H1 (cell line): ENCODE measurements around the gene CDC25C. TPM values are rescaled to one million over a fixed set of nuclear protein-coding genes. Genes with fewer than 3 reads are reported as not detected.

ENCODE experiments used
- CTCF ChIA-PET: fragments of 300-600 bp; sonication (Branson Sonifier 250); formaldehyde crosslinking; loops from one replicate; lab custom pipeline; 2021; ENCODE audit not compliant: partially characterized antibody; lab: Charles Lee
- POLR2A ChIA-PET: fragments of 300-600 bp; sonication (Branson Sonifier 250); formaldehyde crosslinking; loops from one replicate; lab custom pipeline; 2021; ENCODE audit warnings: inconsistent platforms; ENCODE audit not compliant: partially characterized antibody; lab: Charles Lee
- DNase-seq, 2 experiments: peaks; one replicate each; pipeline versions ENCODE4 v3.0.0 to v3.0.0-alpha.2; 2010 to 2022; ENCODE audit warnings: low spot score in 2 of 2, low read depth in 1 of 2, mixed read lengths in 1 of 2
- FAIRE-seq: peaks from 2 replicates; lab custom pipeline; 2011; peaks lifted over from hg19 to GRCh38; lab: Jason Lieb, UNC
- H2AFZ ChIP-seq: 2 replicates; pipeline ENCODE4 v1.8.1; 2012; ENCODE audit warnings: low read length, inconsistent platforms
- H2AK5ac ChIP-seq: 2 replicates; pipeline ENCODE4 v1.6.1; 2013; ENCODE audit warnings: low read depth, low read length
- H2BK120ac ChIP-seq: replicated peaks from 2 replicates; pipeline ENCODE3; 2013; ENCODE audit warnings: low read depth, low read length, inconsistent platforms
- H2BK12ac ChIP-seq: 2 replicates; pipeline ENCODE4 v1.6.1; 2013; ENCODE audit warnings: low read depth, low read length
- H2BK15ac ChIP-seq: 2 replicates; pipeline ENCODE4 v1.6.1; 2013; ENCODE audit warnings: low read length
- H2BK20ac ChIP-seq: 2 replicates; pipeline ENCODE4 v1.6.1; 2013; ENCODE audit warnings: low read length
- H2BK5ac ChIP-seq: 2 replicates; pipeline ENCODE4 v1.6.1; 2013; ENCODE audit warnings: low read depth, low read length
- H3K14ac ChIP-seq: 2 replicates; pipeline ENCODE4 v1.6.1; 2013; ENCODE audit warnings: inconsistent platforms; ENCODE audit not compliant: insufficient read length
- H3K18ac ChIP-seq: 2 replicates; pipeline ENCODE4 v1.6.1; 2013; ENCODE audit warnings: low read length; ENCODE audit errors: extremely low read depth
- H3K23ac ChIP-seq: 2 replicates; pipeline ENCODE4 v1.6.1; 2013; ENCODE audit warnings: inconsistent platforms; ENCODE audit not compliant: insufficient read length
- H3K23me2 ChIP-seq: 2 replicates; pipeline ENCODE4 v1.6.1; 2013; ENCODE audit warnings: low read depth, low read length
- H3K27ac ChIP-seq: 2 replicates; pipeline ENCODE4 v1.6.1; 2011; ENCODE audit warnings: low read depth, low read length, inconsistent platforms
- H3K27me3 ChIP-seq, 4 experiments: replicated peaks in 1 of 4; 1 replicate in 1 of 4; 2 replicates in 3 of 4; pipeline versions ENCODE4 v1.6.1 to v1.8.1; 2011 to 2013; ENCODE audit warnings: low read length in 3 of 4, mild to moderate bottlenecking in 3 of 4, inconsistent platforms in 2 of 4, mixed read lengths in 2 of 4, moderate library complexity in 1 of 4; ENCODE audit not compliant: control insufficient read depth in 3 of 4, insufficient read depth in 3 of 4; ENCODE audit errors: extremely low read depth in 1 of 4
- H3K36me3 ChIP-seq, 4 experiments: 2 replicates each; pipeline versions ENCODE4 v1.6.1 to v1.8.1; 2011 to 2013; ENCODE audit warnings: mild to moderate bottlenecking in 4 of 4, low read length in 3 of 4, moderate library complexity in 2 of 4, control low read depth in 1 of 4, inconsistent platforms in 1 of 4; ENCODE audit not compliant: insufficient read depth in 4 of 4, control insufficient read depth in 2 of 4
- H3K4ac ChIP-seq: replicated peaks from 2 replicates; pipeline ENCODE3; 2013; ENCODE audit warnings: low read length, low read depth, mixed read lengths, inconsistent platforms; ENCODE audit not compliant: insufficient read length
- H3K4me1 ChIP-seq, 4 experiments: replicated peaks in 1 of 4; 1 replicate in 1 of 4; 2 replicates in 3 of 4; pipeline versions ENCODE4 v1.6.1 to v1.8.1; 2011 to 2013; ENCODE audit warnings: low read length in 3 of 4, inconsistent platforms in 2 of 4, mixed read lengths in 1 of 4; ENCODE audit not compliant: insufficient read depth in 4 of 4, control insufficient read depth in 3 of 4
- H3K4me2 ChIP-seq, 2 experiments: 2 replicates each; pipeline versions ENCODE4 v1.6.1 to v1.8.1; 2011 to 2013; ENCODE audit warnings: low read depth in 2 of 2, low read length in 2 of 2, control low read depth in 1 of 2, inconsistent platforms in 1 of 2, mild to moderate bottlenecking in 1 of 2; ENCODE audit not compliant: insufficient read depth in 1 of 2
- H3K4me3 ChIP-seq, 4 experiments: fragments of 200-600, 300-600 bp in 1 of 4; sonication (generic), shearing (Covaris generic), sonication (Bioruptor Twin) in 1 of 4; 2 replicates each; pipeline versions ENCODE4 v1.5.1 to v1.8.1; 2011 to 2016; ENCODE audit warnings: low read length in 4 of 4, low read depth in 3 of 4, control low read depth in 2 of 4, inconsistent platforms in 2 of 4, mild to moderate bottlenecking in 2 of 4, mixed read lengths in 1 of 4, moderate library complexity in 1 of 4; ENCODE audit not compliant: insufficient read depth in 2 of 4; ENCODE audit errors: extremely low read depth in 1 of 4
- H3K56ac ChIP-seq: replicated peaks from 2 replicates; pipeline ENCODE3; 2013; ENCODE audit warnings: low read depth, mild to moderate bottlenecking, mixed read lengths, low read length, inconsistent platforms; ENCODE audit not compliant: insufficient read length
- H3K79me1 ChIP-seq: 2 replicates; pipeline ENCODE4 v1.6.1; 2013; ENCODE audit warnings: low read depth, low read length, control low read depth
- H3K79me2 ChIP-seq, 2 experiments: 2 replicates each; pipeline versions ENCODE4 v1.6.1 to v1.8.1; 2012 to 2013; ENCODE audit warnings: low read length in 2 of 2, mild to moderate bottlenecking in 2 of 2, inconsistent platforms in 1 of 2; ENCODE audit not compliant: insufficient read depth in 2 of 2, control insufficient read depth in 1 of 2
- H3K9ac ChIP-seq, 4 experiments: replicated peaks in 1 of 4; 1 replicate in 1 of 4; 2 replicates in 3 of 4; pipeline versions ENCODE4 v1.6.1 to v1.8.1; 2011 to 2013; ENCODE audit warnings: low read depth in 3 of 4, low read length in 3 of 4, control low read depth in 2 of 4, mild to moderate bottlenecking in 2 of 4, moderate library complexity in 2 of 4, inconsistent platforms in 1 of 4; ENCODE audit errors: extremely low read depth in 1 of 4
- H3K9me3 ChIP-seq, 2 experiments: 2 replicates each; pipeline versions ENCODE4 v1.6.1 to v1.8.1; 2012 to 2013; ENCODE audit warnings: mild to moderate bottlenecking in 2 of 2, moderate library complexity in 2 of 2, control low read depth in 1 of 2, inconsistent platforms in 1 of 2, low read depth in 1 of 2, low read length in 1 of 2, mixed read lengths in 1 of 2; ENCODE audit not compliant: insufficient read depth in 2 of 2
- H4K20me1 ChIP-seq, 2 experiments: replicated peaks in 1 of 2; 2 replicates each; pipeline versions ENCODE3 to v1.8.1; 2011 to 2013; ENCODE audit warnings: inconsistent platforms in 2 of 2, low read length in 2 of 2, mild to moderate bottlenecking in 1 of 2; ENCODE audit not compliant: insufficient read depth in 2 of 2, control insufficient read depth in 1 of 2
- H4K5ac ChIP-seq: 2 replicates; pipeline ENCODE4 v1.6.1; 2013; ENCODE audit warnings: low read length, low read depth, mixed read lengths, inconsistent platforms; ENCODE audit not compliant: insufficient read length
- H4K8ac ChIP-seq: 2 replicates; pipeline ENCODE4 v1.8.0; 2013; ENCODE audit warnings: mild to moderate bottlenecking, moderate library complexity, low read length, inconsistent platforms; ENCODE audit not compliant: insufficient read depth; ENCODE audit errors: extremely low read depth
- H4K91ac ChIP-seq: replicated peaks from 2 replicates; pipeline ENCODE3; 2013; ENCODE audit warnings: low read length, mixed read lengths, inconsistent platforms; ENCODE audit not compliant: insufficient read length
- EGR1 ChIP-seq: IDR thresholded peaks from 2 replicates; pipeline ENCODE4 v1.6.1; 2011; ENCODE audit warnings: low read depth, low read length, borderline replicate concordance
- HDAC6 ChIP-seq: IDR thresholded peaks from one replicate; pipeline ENCODE4 v1.7.1; 2012; ENCODE audit warnings: low read depth, mild to moderate bottlenecking, inconsistent platforms, low read length, moderate library complexity
- SIX5 ChIP-seq: IDR thresholded peaks from 2 replicates; pipeline ENCODE4 v1.6.1; 2011; ENCODE audit warnings: mild to moderate bottlenecking, low read depth, low read length
- SRF ChIP-seq: IDR thresholded peaks from 2 replicates; pipeline ENCODE4 v1.6.1; 2011; ENCODE audit warnings: mild to moderate bottlenecking, low read depth, low read length, moderate library complexity
- TEAD4 ChIP-seq: IDR thresholded peaks from 2 replicates; pipeline ENCODE4 v1.6.1; 2012; ENCODE audit warnings: low read depth, low read length, inconsistent platforms, mixed read lengths
- YY1 ChIP-seq: IDR thresholded peaks from 2 replicates; pipeline ENCODE4 v1.6.1; 2011; ENCODE audit warnings: low read depth, mild to moderate bottlenecking, low read length
- ZNF274 ChIP-seq: IDR thresholded peaks from 2 replicates; pipeline ENCODE4 v1.7.0; 2012; ENCODE audit warnings: low read length, borderline replicate concordance; ENCODE audit errors: extremely low read depth
- WGBS, 2 experiments: shearing (Covaris generic) in 1 of 2; methylation state at CpG; one replicate each; pipeline versions ENCODE4 v1.1.6 to v1.1.7; 2013 to 2015; ENCODE audit warnings: low lambda C conversion rate in 2 of 2, mixed read lengths in 2 of 2, inconsistent platforms in 1 of 2, low coverage in 1 of 2, missing lambda C conversion rate in 1 of 2; ENCODE audit not compliant: insufficient replicate concordance in 2 of 2, insufficient coverage in 1 of 2, insufficient read length in 1 of 2; ENCODE audit errors: extremely low coverage in 1 of 2, missing lambda C conversion rate in 1 of 2; 5-methylcytosine and 5-hydroxymethylcytosine counted together
- polyA plus RNA-seq, 7 experiments: library from polyadenylated mRNA; depleted of rRNA in 3 of 7; stranded (reverse) in 5 of 7; unstranded in 2 of 7; fragments of >200 nt in 5 of 7; fragments of 200-250 nt in 2 of 7; gene quantifications; 1 replicate in 5 of 7; 2 replicates in 1 of 7; 4 replicates in 1 of 7; pipeline versions ENCODE4 v1.2.1 to v1.2.3, GENCODE V29; 2011 to 2013; ENCODE audit warnings: missing spikeins in 2 of 7, mixed read lengths in 2 of 7
- total RNA-seq: library from RNA; stranded (reverse); fragmentation: NEBNext Ultra II Directional; extraction: Animal tissue kit (Norgen Biotek cat#: 25700); gene quantifications from 2 replicates; pipeline ENCODE4 v1.2.1, GENCODE V29; 2021

Gene CDC25C
- total and polyA plus RNA-seq, 2 of the 8 experiments (the other 6 are each of a cell fraction or from before 2014, with no cell fraction given) = 18.4 to 20.8 TPM

- Histone ChIP-seq H2BK120ac (no peak overlapping the region), H3K4me1 (no peaks in the 10 kb centered on the region; a peak in 1 of 7 replicates), H3K23me2 (no peaks in the 10 kb centered on the region), H4K5ac (no peak overlapping the region), H3K79me2 (no peaks in the 10 kb centered on the region), H2BK15ac (0 out of 2 replicates have a peak overlapping the region, but pooled peaks have one; percentile 16), H2BK12ac (no peak overlapping the region), H2AFZ (no peak overlapping the region), H4K91ac (no peak overlapping the region), H3K56ac (no peak overlapping the region), H2AK5ac (no peak overlapping the region), H3K23ac (no peak overlapping the region), H4K20me1 (no peaks in the 10 kb centered on the region), H3K4me3 (no peak overlapping the region), H3K27ac (no peak overlapping the region), H3K27me3 (no peaks in the 10 kb centered on the region), H4K8ac (no peak overlapping the region; the same call in 1 of the 2 replicates), H3K79me1 (no peaks in the 10 kb centered on the region), H3K4ac (no peak overlapping the region), H3K4me2 (no peak overlapping the region), H3K9ac (no peak overlapping the region), H2BK5ac (no peak overlapping the region), H3K9me3 (no peaks in the 10 kb centered on the region), H2BK20ac (no peak overlapping the region), H3K18ac (no peak overlapping the region), H3K36me3 (no peaks in the 10 kb centered on the region), H3K14ac (no peak overlapping the region)
- POLR2A ChIA-PET = interaction anchor here (1.0 kb wide), 1 partner anchor 80 kb away, joined by 3 read pairs; the partner anchor contains the start of gene FAM53C
- FAIRE-seq (no peak), DNase-seq (no peak)
- WGBS, 2 experiments = 89% methylated on average over 23 of the region's 29 CpGs; no CpG with 5 or more reads in 1 of the 2 experiments
- CTCF ChIA-PET = interaction anchor here (1.0 kb wide), 1 partner anchor 14 kb away, joined by 4 read pairs; no protein-coding TSS in a partner anchor
- TF ChIP-seq ZNF274 = no peak
- no peak for TF ChIP-seq YY1
- TF ChIP-seq TEAD4 = no peak
- TF ChIP-seq HDAC6 = no peak
- TF ChIP-seq SIX5 = no peak
- no peak for TF ChIP-seq EGR1
- TF ChIP-seq SRF = no peak
Observed at GRCh38 chr5:138257583-138257982, 74.0 kb downstream of the CDC25C start.
